ENCODE data around the gene NRIP2.

DNA sequence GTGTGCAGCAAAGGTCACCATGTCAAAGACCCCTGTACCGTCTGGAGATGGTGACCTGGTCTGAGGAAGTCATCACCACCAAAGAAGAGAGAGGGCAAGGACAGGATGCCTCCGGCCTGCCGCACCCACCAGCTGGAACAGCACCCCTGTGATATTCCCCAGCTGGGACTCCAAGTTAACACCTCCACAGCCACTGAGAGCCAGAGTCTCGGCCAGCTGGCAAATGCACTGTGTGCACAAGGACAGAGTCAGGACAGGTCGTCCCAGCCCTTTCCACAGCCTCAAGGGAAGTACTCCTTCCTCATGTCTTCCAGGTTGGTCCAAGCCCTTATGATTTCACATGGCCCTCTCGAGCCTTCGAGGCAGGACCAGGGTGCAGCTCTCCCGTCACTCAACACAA is 59.4 kb downstream of the NRIP2 start:
- TF ChIP-seq EP300 (IDR thresholded peaks at IDR 0.05), result no peak
- TF ChIP-seq, protein P1, sequence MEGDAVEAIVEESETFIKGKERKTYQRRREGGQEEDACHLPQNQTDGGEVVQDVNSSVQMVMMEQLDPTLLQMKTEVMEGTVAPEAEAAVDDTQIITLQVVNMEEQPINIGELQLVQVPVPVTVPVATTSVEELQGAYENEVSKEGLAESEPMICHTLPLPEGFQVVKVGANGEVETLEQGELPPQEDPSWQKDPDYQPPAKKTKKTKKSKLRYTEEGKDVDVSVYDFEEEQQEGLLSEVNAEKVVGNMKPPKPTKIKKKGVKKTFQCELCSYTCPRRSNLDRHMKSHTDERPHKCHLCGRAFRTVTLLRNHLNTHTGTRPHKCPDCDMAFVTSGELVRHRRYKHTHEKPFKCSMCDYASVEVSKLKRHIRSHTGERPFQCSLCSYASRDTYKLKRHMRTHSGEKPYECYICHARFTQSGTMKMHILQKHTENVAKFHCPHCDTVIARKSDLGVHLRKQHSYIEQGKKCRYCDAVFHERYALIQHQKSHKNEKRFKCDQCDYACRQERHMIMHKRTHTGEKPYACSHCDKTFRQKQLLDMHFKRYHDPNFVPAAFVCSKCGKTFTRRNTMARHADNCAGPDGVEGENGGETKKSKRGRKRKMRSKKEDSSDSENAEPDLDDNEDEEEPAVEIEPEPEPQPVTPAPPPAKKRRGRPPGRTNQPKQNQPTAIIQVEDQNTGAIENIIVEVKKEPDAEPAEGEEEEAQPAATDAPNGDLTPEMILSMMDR (IDR thresholded peaks at IDR 0.05), result no peak
- TF ChIP-seq POLR2AphosphoS5 (IDR thresholded peaks at IDR 0.05), result no peak
